ENCODE measurements around the gene TRIM37.

TRIM37 gene

GRCh38 chr17:59049798-59050197 is 56.9 kb downstream of the TRIM37 start:
- no peak for DNase-seq (ENCODE audit: low spot score)
- CTCF ChIA-PET: interaction anchor here (0.7 kb wide), 1 partner anchor 732 kb away, joined by 4 read pairs; no protein-coding TSS in a partner anchor
- H3K27ac ChIP-seq: no peak overlapping the region
- POLR2A ChIA-PET (ENCODE audit: low non-redundant PET): no interaction called here
- TF ChIP-seq, protein P1, sequence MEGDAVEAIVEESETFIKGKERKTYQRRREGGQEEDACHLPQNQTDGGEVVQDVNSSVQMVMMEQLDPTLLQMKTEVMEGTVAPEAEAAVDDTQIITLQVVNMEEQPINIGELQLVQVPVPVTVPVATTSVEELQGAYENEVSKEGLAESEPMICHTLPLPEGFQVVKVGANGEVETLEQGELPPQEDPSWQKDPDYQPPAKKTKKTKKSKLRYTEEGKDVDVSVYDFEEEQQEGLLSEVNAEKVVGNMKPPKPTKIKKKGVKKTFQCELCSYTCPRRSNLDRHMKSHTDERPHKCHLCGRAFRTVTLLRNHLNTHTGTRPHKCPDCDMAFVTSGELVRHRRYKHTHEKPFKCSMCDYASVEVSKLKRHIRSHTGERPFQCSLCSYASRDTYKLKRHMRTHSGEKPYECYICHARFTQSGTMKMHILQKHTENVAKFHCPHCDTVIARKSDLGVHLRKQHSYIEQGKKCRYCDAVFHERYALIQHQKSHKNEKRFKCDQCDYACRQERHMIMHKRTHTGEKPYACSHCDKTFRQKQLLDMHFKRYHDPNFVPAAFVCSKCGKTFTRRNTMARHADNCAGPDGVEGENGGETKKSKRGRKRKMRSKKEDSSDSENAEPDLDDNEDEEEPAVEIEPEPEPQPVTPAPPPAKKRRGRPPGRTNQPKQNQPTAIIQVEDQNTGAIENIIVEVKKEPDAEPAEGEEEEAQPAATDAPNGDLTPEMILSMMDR (conservative IDR thresholded peaks at IDR 0.05; ENCODE audit: low read depth): no peak

GRCh38 chr17:59047616-59048015 is 59.1 kb downstream of the TRIM37 start:
- CTCF ChIA-PET: interaction anchor here (0.6 kb wide), 1 partner anchor 456 kb away, joined by 3 read pairs; no protein-coding TSS in a partner anchor
- POLR2A ChIA-PET (ENCODE audit: low non-redundant PET): no interaction called here
- TF ChIP-seq, protein P1 (conservative IDR thresholded peaks at IDR 0.05; ENCODE audit: low read depth): no peak
- no peak for DNase-seq (ENCODE audit: low spot score)
- H3K27ac ChIP-seq: no peak overlapping the region

DNA sequence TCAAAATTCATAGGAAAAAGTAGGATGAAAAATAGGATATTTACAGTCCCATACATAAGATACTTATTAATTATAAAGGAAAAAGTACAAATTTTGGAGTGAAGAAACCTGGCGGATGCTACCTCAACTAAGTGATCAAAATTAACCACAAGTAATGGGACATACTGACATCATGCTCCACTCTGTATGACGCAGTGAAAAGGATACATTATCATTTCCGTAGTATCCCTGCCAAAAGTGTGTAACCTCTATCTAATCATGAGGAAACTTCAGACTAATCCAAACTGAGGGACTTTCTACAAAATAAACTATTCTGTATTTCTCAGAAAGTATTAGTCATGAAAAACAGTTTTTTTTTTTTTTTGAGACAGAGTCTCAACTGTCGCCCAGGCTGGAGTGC is 60.5 kb downstream of the TRIM37 start:
- CTCF ChIA-PET: interaction anchor here (0.6 kb wide), 2 partner anchors 36 to 311 kb away, joined by 3 read pairs; no protein-coding TSS in a partner anchor
- POLR2A ChIA-PET (ENCODE audit: low non-redundant PET): no interaction called here
- DNase-seq (ENCODE audit: low spot score): no peak
- no peak overlapping the region for H3K27ac ChIP-seq
- TF ChIP-seq, protein P1 (conservative IDR thresholded peaks at IDR 0.05; ENCODE audit: low read depth): no peak

DNA sequence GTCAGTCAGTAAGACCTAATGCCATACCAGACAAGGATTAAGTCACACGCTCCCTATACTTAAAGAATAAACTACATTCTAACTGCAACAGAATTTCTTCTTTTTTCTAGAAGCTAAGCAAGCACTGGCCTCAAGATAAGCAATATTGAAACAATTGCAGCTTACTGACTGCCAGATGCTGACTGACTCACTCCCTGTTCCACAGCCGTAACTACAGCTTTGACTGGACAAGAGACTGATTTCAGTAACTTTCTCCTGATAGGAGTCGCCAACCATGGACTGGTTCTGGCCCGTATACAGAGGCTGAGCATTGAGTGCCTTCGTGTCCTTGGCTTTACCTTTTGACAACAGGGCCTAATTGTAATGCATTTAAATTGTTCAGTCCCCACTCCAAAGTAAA is 67.9 kb downstream of the TRIM37 start:
- ChIA-PET POLR2A (ENCODE audit: low non-redundant PET) (no interaction called here), CTCF (no interaction called here)
- TF ChIP-seq, protein P1 (conservative IDR thresholded peaks at IDR 0.05; ENCODE audit: low read depth): no peak
- no peak overlapping the region for H3K27ac ChIP-seq
- DNase-seq (ENCODE audit: low spot score): no peak

DNA sequence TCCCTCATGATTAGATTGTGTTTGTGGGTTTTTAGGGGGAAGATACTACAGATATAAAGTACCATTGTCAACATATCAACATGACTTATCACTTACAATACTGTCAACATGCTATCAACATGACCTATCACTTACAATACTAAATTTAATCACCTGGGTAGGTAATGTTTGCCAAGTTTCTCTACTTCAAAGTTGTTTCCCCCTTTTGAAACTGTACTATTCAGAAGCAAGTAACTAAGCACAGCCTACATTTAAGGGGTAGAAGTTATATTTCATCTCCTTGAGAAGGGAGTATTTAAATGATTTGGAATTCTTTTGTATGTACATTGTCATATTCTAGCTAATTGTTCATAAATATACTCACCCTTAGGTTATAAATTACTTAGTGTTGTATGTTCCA is 68.7 kb downstream of the TRIM37 start:
- ChIA-PET POLR2A (ENCODE audit: low non-redundant PET) (no interaction called here), CTCF (no interaction called here)
- H3K27ac ChIP-seq: no peak overlapping the region
- no peak for DNase-seq (ENCODE audit: low spot score)
- TF ChIP-seq, protein P1 (conservative IDR thresholded peaks at IDR 0.05; ENCODE audit: low read depth): no peak

DNA sequence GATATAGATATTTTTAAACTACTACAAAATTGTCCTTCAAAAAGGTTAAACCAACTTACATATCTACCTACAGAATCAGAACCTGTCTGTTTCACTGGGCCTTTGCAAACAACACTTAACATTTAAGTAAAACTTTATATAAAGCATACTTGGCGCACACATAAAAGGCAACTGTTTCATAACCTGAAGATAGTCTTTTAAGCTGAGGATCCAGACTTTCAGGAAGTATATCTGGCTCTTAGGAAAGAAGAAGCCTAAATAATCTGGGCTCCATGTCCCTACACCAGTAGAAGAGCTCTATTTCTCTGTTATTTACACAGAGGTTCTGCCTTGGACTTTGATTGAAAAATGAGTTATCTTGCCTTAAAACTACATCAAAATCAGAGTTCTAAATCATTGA is 75.9 kb downstream of the TRIM37 start:
- TF ChIP-seq, protein P1 (conservative IDR thresholded peaks at IDR 0.05; ENCODE audit: low read depth): no peak
- POLR2A ChIA-PET (ENCODE audit: low non-redundant PET): no interaction called here
- no peak for DNase-seq (ENCODE audit: low spot score)
- CTCF ChIA-PET: interaction anchor here (0.7 kb wide), 1 partner anchor 350 kb away, joined by 3 read pairs; no protein-coding TSS in a partner anchor
- H3K27ac ChIP-seq: no peak overlapping the region

DNA sequence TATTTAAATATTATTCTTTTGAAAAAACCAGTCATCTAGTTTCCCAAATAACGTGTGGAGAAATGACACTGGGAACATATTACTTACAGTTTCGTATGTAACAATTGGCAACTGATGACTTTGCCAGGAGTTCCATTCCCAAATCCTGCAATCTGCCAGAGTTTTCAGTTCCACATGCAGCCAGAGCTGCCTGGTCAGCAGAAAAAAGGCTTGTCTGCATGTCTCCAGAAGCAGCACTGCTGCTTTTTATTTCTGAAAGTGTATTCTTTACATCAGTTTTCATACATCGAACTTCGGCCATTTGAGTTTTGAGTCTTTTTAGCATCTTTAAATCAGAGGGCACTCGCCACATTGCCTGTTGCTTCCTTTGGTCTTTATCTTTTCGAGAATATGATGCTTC is 78.4 kb downstream of the TRIM37 start:
- TF ChIP-seq, protein P1 (conservative IDR thresholded peaks at IDR 0.05; ENCODE audit: low read depth): no peak
- DNase-seq (ENCODE audit: low spot score): no peak
- no peak overlapping the region for H3K27ac ChIP-seq
- POLR2A ChIA-PET (ENCODE audit: low non-redundant PET): no interaction called here
- CTCF ChIA-PET: no interaction called here
